GM04504 (cell line): ENCODE data around the gene SSH2.
A peak's percentile ranks its signal among the peaks of the same experiment; 100 is the strongest.
"Not testable (repeated sequence)": the region's sequence is repeated elsewhere in the genome, so short reads cannot be mapped to it uniquely, and the experiment has no call there.

Experiments used
- DNase-seq: peaks from one replicate; pipeline ENCODE4 v3.0.0-alpha.2; 2012; ENCODE audit warnings: low read depth

Gene SSH2

DNA sequence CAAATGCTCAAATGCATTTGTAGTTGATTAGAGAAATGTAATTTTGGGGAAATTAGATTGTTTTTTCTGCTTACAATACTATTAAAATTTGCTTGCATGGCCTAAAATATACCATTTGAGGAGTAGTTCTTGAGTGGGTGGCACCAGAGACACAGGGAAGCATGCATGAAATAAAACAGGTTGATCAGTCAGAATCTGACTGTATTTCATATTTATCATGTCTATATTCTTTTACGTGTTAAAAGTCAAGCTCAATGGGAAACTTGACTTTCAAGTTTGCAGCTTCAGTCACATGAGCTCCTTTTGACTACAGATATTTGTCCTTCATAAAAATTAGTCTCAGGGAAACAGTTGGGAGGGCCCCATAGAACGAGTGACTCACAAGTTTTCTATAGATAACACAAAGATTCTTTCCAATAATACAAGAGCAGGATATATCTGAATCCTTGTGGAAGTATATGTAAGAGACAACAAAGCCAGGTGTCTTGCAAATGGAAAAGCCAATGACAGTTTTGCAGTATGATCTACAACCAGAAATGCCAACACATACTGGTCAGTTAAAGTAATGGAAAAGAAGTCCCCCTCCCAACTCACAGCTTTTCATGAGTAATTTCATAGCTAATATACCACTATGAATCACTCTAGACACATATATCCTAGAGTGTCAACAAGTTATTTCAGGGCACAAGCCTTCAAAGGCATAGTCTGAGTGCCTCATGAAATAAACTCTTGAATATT lies 265.1 kb downstream of the SSH2 start:
- peak; percentile 40 for DNase-seq

DNA sequence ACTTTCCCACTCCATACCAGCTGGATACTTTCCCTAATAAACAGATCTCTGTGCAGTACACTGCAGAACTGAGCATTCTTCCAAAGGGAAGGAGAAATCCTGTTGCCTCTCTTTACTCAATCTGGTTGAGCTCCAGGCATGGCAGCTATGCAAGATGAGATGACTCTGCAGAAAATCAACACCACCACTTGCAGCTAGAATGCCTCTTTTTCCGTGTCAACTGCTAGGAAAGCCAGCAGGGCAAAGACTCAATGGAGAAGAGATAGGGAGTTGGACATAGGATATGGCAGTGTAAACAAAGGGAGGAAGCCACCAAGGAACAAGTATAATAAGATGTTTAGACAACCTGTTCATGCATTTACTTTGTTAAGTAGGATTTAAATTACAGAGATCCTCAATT lies 266.9 kb downstream of the SSH2 start:
- no peak for DNase-seq

DNA sequence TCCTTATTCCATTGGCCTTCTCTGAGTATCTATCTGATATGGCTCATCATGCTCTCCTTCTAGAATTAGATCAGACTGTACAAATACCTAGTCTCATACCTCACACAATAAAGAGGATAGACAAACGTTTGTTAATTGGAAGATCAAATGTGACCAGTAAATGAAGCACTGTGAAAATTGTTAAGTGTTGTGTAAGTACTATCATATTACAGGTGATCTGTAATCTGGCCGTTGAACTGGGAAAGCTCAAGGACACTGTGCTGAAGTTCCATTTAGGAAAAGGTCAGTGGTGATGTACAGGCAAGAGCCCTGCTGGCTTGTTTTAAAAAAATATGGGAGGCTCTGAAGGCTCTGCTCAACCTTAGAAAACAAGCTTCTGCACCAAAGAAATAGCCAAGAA lies 268.8 kb downstream of the SSH2 start:
- DNase-seq = no peak

DNA sequence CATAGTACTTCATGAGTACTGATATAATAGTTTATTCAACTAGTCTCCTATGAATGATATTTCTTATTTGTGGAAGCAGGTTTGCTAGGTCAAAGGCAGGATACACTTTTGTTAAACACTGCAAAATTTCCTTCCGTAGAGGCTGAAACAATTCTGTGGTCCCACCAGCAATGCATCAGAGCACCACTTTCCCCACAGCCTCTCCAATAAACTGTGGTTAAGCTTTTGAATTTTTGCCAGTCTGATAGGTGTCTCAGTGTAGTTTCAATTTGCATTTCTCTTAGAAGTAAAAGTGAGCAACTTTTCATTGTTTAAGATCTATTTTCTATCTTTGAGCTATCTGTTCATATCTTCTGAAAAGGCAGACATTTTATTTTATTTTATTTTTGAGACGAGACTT lies 270.9 kb downstream of the SSH2 start:
- no peak for DNase-seq

DNA sequence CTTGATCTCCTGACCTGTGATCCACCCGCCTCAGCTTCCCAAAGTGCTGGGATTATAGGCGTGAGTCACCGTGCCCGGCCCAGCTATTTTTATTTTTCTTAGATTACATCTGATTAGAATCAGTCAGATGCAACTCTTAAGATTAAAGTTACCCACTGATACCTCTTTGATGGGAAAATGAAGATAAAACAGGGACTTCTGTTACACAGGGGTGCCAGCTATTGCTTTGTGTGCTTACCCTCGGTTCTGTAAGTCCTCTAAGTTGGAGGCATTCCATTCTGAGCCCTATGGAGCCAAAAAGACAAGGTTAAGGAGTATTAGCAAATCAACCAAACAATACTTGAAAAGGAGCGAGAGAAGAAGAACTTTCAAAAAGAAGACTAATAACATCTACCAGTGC lies 274.7 kb downstream of the SSH2 start:
- no peak for DNase-seq

DNA sequence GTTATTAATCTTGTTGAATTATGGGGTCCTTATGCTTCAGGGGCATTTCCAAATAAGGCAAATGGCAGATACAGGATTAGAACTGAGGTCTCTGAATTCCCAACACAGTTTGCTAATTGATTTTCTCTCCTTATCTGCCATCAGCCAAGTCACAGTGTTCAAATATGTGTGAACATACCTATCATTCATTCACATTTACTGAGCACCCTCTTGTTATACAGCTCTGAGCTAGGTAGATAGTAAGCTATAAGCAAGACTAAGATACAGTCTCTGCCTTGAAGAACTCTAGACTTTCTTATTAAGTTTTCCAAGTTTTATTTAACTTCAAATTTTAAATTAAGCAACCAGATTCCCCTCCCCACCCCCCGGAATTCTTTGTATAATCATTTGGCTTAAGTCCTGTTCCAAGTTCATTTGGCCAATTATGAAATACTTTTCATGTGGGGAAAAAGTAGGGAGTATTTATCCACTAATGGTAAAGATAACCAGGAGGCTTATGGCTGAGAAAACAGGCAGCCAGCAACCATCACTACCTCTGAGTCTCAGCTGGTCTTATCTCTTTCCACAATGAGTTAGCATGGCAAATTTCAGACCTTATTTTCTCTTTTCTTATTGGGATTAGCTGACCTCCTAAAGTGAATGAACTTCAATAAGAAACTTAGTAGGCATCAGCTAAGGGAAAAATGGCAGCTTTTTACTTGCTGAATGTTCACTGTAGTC lies 275.9 kb downstream of the SSH2 start:
- DNase-seq = no peak

DNA sequence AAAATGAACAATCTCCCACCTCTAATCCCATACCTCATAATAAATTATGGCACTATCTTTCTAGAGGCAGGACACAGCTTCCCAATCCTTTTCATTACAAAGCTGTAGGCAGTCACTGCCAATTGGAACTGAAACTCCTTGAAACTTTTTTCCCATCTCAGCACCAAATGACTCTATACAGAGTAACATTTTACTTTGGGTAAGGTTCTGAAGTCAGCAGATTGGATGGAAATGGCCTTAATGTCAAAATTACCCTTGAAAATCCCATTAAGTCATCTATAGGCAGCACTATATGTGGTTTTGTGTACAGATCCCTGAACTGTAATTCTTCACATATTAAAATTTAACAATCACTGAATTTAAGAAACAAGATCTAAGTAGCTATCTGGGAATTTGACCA lies 277.1 kb downstream of the SSH2 start:
- no peak for DNase-seq

DNA sequence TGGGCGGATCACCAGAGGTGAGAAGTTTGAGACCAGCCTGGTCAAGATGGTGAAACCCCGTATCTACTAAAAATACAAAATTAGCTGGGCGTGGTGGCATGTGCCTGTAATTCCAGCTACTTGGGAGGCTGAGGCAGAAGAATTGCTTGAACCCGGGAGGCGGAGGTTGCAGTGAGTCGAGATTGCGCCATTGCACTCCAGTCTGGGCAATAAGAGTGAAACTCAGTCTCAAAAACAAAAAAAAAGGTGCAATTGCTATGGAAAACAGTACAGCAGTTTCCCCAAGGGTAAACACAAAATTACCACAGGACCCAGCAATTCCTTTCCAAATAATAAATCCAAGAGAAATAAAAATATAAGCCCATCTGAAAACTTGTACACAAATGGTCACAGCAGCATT lies 278.1 kb downstream of the SSH2 start:
- DNase-seq = not testable (repeated sequence)

DNA sequence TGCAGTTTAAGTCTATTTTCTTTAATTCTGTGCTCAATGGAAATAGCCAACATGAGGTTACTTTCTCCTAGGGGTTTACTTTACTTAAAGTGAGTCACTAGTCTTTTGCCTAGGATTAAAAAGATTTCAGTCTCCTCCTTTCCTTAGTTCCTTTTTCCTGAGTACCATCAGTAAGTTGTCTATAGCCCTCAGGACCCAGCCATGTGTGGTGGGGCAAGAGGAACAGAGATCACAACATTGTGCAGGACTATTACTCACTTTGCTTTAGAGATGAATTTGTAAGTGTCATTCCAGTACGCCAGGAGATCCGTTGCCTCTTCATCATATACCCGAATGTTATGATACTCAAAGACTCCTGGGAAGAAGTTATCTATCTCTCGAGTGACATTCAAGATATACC lies 279.6 kb downstream of the SSH2 start:
- no peak for DNase-seq

DNA sequence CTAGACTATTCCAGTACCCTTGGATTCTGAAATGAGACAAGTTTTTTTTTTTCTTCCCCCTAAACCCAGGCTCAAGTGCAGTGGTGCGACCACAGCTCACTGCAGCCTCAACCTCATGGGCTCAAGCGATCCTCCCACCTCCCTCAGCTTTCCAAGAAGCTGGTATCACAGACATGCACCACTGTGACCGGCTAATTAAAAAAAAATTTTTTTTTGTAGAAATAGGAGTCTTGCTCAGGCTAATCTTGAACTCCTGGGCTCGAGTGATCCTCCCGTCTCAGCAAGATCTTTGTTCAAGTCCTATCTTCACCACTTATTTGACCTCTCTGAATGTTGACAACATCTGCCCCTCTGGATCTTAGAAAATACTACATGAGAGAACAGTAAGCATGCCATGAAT lies 280.7 kb downstream of the SSH2 start:
- DNase-seq = no peak

DNA sequence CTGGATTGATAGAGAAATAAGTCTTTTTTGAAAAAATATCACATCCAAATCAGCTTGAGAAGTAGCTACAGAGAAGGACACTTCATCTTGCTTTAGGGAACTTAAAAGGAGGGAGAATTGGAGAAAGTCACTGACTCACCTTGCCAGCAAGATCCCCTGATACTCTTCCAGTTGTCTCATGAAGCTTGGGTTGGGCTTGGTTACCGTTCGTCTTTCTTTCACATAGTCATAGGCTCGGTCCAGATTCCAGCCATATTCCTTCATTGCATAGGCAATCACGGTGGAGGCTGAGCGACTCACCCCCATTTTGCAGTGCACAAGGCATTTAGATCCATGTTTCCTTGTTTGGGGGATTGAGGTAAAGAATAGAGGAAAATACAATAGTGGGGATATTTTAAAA lies 282.0 kb downstream of the SSH2 start:
- DNase-seq = no peak

DNA sequence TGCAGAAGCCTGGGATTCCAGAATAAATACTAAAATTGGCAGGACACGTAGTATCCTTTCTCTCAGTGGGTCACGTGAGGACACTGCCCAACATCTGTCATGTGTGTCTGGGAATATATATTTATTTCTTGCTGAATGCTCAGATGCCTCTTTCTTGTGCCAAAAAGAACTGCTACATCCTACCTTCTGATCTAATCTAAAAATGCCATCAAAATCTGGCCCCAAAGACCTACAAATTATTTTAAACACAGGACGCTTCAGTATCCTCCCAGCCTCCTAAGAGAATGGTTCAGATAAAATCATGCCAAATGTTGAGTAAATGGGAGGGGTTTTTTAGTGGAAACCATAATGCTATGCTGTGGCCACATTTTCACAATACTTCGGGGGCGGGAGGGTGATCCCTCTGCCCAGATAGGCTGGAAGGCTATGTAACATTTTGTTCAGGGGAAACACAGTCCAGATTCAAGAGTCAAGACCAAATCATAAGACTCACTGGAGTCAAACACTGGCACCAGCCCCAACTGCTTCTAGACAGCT lies 284.4 kb downstream of the SSH2 start:
- DNase-seq = peak; percentile 81

DNA sequence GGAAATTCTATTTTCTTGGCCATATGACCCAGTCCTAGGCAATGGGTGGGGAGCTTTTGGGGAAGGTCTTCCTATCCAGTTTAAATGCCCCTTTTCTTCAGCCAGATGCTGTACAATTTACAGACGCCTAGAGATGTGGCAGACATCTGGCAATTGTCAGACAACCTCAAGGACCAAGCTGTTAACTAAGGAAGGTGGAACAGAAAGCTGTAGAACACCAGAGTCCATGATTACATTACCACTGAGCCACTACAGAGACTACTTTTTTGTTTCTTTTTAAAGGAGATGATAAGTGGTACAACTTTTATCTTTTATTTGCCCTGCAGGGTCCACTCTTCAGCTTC lies 286.2 kb downstream of the SSH2 start:
- DNase-seq = no peak

DNA sequence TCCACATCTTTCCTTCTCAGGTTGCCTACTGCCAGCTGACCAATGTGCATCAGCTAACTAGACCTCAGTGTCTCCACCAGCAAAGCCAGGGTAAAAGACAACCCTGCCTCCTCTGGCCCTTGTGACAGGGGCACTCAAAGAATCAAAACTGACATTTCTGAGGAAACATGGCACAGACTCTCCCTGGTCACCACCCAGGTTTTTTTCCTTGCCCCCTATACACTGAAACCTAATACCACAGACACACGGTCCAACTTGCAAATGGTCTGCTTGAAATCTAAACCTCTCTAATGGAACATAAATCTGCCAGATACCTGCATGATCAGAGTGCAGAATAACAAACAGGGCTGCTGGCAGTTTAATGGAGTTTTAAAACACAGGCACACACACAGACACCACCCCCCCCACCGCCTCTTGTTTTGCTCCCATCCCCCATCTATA lies 287.8 kb downstream of the SSH2 start:
- DNase-seq = no peak

DNA sequence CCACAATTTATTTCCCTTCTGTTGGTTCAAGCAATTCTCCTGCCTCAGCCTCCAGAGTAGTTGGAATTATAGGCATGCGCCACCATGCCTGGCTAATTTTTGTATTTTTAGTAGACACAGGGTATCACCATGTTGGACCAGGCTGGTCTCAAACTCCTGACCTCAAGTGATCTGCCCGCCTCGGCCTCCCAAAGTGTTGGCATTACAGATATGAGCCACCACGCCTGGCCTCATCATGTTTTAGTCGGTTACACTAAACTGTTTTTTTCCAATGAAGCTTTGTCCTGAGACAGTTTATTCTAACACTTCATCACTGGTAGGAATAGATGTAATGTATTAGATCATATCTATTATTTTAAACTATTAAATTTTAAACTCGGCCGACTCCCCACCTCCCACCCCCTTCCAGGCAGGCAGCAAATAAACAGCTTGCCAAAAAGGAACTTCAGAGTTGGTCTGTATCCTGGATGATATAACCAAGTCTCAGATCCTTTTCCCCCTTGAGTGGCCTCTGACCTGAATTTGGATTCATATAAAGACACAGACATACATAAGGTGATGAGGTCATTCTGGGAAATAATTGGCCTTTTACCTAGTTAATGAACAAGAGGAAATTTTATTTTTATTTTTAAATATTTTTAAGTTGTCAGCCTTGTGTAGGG lies 288.9 kb downstream of the SSH2 start:
- DNase-seq = no peak

DNA sequence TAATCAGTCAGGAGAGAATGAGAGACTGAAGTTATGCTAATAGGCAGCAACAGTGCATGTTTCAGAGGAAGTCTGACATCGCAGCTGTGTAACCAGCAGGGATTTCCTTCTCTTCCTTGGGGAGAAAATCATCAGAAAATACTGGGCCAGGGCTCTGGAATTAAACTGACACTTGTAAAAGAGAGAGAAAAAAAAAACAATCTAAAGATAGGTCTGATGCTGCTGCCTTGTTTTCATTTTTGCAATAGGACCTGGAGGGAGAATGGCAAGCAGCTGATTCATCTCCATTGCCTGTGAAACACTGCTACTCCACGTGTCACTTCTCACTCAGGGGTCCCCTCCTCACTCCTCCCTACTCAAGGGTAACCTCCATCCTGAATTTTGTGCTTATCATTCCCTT lies 289.6 kb downstream of the SSH2 start:
- DNase-seq = peak; percentile 50

DNA sequence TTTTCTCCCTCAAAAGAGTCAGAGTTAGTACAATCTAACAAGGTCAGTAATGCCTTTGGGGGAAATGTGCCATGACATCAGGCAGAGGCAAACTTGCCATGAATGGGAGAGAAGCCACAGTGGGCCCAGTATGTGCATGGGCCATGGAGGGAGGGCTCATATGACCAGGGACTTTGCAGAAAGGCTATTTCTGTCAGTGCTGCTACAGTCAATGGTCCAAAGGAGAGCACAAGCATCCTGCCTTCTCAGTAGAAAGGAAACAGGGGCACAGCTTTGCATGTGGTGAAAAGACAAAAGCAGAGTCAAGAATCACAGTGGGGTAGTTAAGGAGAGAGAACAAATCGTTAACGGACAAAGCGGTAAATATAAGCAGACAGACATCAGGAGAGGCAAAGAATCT lies 296.1 kb downstream of the SSH2 start:
- DNase-seq = no peak

DNA sequence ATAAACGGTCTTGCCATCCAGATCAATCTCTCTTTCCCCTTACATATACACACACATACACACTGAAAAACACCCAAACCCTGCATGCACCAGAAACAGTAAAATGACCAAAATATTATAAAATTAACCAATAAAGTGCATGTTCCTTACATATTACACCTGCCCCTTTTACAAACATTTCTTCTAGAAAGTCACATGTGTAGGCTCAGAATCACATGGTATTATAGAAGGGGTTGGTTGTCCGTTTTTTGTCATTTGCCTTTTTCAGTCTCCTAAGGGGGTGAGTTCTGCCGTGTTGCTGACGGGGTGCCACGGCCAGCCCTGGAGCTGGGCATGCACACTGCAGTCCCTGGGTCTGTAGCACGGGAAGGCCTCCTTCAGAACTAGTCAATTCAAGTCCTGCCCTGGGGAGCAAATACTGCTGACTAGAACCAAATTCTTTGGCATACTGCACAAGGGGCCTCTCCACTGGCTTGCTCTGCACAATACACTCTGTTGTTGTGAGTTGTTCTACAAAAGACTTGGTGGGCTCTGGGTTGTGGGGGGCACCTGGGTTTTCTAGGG lies 299.3 kb downstream of the SSH2 start:
- no peak for DNase-seq

DNA sequence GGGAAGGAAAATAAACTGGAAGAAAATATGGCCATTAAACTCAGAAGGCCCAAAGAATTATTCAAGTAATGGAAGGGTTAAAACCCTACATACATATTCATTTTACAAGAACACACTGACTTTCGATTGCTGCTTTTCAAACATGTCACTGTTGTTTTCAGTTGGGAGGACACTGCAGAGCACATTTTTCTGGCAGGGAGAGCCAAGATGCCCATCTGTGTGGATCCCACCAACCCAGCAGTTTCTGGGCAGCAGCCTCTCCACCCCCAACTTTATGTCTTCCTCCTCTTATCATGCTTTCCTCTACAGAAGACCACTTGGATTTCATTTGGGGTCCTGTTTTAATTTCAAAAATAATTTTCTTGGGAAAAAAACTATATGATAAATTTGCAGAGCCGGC lies 300.2 kb downstream of the SSH2 start:
- no peak for DNase-seq

DNA sequence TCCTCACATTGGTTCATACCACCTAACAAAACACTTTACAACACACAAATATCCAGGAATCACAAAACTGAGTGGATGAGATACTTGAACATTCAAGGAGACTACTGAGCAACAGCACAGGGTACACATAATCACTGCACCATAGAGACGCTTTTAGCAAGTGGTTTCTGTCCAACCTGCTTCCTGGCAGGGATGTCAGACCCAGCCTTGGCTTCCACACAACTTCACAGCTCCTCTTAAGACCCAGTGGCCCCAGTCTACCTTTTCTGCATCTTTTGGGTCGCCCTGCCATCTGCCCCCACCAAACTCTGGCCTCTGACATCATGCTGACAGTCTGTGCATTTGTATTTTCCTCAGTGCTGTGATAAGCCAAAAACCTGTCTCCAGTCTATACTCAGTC lies 301.4 kb downstream of the SSH2 start:
- DNase-seq = no peak

DNA sequence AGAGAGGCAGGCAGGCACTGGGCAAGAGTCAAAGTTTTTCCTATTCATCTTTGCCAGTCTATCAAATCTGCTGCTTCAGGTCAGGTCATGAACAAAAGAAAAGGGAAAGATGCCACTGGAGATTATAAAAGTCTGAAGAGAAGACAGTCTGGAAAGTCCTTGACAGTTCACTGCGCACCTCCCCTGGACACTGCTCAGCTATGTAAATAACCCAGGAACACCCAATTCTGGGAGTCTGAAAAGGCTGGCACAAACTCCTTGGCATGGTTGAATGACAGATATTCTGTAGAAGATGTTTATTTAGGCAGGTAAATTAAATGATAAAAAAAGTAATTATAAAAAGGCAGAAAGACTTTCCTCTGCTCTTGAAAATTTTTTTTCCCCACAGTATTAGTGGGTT lies 302.1 kb downstream of the SSH2 start:
- DNase-seq = no peak

DNA sequence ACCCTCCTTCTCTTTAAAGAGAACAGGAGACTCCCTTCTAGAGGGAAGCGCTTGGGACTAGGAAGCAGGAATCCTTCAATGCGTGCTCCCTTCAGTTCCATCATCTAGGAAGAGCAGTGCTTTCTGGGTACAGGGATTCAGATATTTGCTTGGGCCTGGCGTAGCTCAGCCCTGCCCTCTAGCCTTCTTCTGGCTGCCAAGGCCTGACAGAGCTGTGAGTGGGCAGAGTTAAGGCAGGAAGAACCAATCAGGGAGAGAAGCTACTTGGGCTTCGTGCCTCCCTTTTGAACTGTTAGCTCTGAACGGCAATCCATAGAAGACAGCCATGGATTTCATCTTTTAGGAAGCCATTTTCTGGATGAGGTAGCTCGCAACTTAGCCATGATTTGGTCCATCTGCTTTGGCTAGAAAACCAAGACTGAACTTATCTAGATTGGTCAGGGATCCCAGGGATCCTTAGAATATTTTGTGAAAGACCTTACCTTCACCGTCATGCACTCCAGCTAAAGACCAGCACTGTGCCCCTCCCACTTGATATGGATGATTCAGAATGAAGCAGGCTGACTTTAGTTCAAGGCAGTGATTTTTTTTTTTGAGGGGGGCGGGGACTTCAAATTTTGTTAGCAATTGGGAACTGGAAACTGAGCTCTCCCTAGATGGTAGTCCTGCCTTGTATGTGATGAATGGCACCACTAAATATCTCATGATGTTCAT lies 304.8 kb downstream of the SSH2 start:
- no peak for DNase-seq
